ENCODE results near the gene SMAD6. TPM values are rescaled to one million over a fixed set of nuclear protein-coding genes. Genes with fewer than 3 reads are reported as not detected.

SMAD6 gene
- total RNA-seq, 2 donors from 2014 or later, result 14.0 to 25.4 TPM

DNA sequence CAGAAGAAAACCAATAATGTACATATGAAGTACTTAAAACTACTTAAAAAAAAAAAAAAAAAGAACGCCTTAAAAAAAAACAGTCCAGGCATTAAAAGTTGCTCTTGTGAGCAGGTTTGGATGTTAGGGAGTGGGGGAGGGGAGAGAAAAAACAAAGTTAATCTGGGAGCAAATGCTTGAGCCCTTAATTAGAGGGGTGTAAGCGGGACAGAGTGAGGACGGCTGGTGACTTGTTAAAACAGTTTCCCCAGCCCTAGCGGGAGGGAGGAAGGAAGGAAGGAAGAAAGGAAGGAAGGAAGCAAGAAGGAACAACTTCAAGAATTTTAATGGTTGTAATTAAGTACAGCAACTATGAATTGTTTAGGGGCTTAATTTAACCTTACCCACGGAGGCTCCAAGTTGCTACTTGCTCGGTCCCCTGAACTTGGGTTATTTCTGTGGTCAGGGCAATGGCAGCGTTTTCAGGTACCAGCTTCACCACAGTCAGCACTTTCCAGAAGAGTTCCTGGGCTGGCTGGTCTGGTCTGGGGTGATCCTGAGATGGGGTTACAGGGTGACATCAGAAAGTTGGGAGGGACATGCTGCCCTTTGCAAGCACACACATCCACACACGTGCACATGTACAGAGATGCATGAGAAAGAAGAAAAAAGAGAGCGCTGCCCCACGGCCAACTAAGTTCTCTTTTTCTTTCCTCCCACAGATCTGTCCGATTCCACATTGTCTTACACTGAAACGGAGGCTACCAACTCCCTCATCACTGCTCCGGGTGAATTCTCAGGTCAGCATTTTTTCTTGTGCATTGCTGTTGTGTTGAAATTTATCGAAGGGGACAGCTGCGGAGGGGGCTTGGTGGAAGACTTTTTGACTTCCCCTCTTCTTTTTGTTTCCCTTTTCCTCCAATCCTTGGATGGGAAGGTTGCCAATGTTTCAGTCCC, 14.0 kb downstream of the SMAD6 start:
- Histone ChIP-seq H3K36me3 (replicated peaks in 1 of 2; ENCODE audit: insufficient read depth in 1 of 2, low read depth in 2 of 2) (peaks cover 0 to 2% of the 10 kb centered on the region in 2 donors), H3K4me1 (peaks cover 18% of the 10 kb centered on the region), H3K9me3 (no peaks in the 10 kb centered on the region), H3K4me3 (no peak overlapping the region), H3K27me3 (no peaks in the 10 kb centered on the region), H3K27ac (peak overlapping the region in 1 of 4 donors; percentile 51)
- ATAC-seq (no peak), DNase-seq (peak in 1 of 4 donors; percentile 19)
- intact Hi-C loops (cut with DNase I), result no loop called here
- WGBS, 2 donors, result 72 to 81% methylated on average over 15 of the region's 15 CpGs
- TF ChIP-seq, protein P1, sequence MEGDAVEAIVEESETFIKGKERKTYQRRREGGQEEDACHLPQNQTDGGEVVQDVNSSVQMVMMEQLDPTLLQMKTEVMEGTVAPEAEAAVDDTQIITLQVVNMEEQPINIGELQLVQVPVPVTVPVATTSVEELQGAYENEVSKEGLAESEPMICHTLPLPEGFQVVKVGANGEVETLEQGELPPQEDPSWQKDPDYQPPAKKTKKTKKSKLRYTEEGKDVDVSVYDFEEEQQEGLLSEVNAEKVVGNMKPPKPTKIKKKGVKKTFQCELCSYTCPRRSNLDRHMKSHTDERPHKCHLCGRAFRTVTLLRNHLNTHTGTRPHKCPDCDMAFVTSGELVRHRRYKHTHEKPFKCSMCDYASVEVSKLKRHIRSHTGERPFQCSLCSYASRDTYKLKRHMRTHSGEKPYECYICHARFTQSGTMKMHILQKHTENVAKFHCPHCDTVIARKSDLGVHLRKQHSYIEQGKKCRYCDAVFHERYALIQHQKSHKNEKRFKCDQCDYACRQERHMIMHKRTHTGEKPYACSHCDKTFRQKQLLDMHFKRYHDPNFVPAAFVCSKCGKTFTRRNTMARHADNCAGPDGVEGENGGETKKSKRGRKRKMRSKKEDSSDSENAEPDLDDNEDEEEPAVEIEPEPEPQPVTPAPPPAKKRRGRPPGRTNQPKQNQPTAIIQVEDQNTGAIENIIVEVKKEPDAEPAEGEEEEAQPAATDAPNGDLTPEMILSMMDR (IDR thresholded peaks at IDR 0.05), result no peak
- no peak for TF ChIP-seq POLR2A (IDR thresholded peaks at IDR 0.05)

DNA sequence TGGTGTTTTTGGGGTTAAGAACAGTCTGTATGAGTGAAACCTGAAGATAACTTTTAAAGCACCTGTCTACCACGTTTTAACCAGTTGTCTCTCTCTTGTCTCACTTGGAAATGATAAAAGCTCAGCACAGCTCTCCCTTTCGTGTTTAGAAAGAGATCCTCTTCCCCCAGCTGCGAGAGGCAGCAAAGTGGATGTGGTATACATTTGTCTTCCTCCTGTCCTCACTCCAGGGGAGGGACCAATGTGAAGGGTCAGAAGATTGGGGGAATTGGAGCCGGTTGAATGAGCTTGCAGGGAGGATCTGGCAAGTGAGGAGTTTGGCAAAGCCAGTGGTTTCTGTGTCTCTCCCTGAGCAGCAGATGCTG, 14.6 kb downstream of the SMAD6 start:
- Histone ChIP-seq H3K4me3 (no peak overlapping the region), H3K9me3 (no peaks in the 10 kb centered on the region), H3K27me3 (no peaks in the 10 kb centered on the region), H3K27ac (no peak overlapping the region), H3K36me3 (replicated peaks in 1 of 2; ENCODE audit: insufficient read depth in 1 of 2, low read depth in 2 of 2) (peaks cover 0 to 2% of the 10 kb centered on the region in 2 donors), H3K4me1 (peaks cover 18% of the 10 kb centered on the region)
- no peak for TF ChIP-seq POLR2A (IDR thresholded peaks at IDR 0.05)
- TF ChIP-seq, protein P1 (IDR thresholded peaks at IDR 0.05), result no peak
- no peak for DNase-seq
- intact Hi-C loops (cut with DNase I), result no loop called here
- WGBS, 2 donors, result 63 to 74% methylated on average over 4 of the region's 4 CpGs
- no peak for ATAC-seq

DNA sequence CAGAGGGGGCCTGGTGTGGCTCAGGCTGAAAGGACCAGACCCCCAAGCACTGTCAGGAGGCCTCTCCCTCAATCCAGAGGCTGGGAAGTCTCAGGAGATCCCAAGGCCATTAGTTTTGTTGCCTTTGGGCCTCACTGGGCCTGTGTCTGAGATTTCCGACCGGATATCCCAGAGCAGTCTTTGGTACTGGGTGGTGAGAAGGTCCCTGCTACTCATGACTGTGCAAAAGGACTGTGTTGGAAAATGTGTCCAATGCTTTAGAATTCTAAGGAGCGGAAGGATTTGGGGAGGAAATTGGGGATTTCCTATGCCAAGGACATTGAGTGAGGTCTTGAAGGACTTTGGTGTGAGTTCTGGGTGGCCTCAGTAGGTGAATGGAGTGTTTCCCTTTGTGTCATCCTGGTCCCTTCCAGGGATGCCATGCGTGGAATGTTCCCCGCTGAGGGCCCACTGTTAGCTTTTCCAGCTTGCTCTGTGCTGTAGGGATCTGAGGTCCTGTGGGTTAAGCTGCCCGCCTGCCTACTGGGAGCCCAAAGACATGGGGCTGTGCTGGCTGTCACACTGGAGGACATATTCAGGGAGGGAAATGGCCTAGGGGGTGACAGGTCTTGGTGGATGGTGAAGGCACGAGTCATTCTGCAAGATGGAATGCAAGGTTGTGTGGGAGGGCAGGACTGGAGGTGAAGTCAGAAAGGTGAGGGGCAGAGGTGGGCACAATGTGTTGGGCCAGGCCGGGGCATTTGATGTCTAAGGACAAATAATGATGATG, 16.4 kb downstream of the SMAD6 start:
- H3K9me3 ChIP-seq, result no peaks in the 10 kb centered on the region
- ATAC-seq (peak; percentile 36), DNase-seq (no peak)
- H3K36me3 ChIP-seq (replicated peaks in 1 of 2; ENCODE audit: insufficient read depth in 1 of 2, low read depth in 2 of 2), result peaks cover 0 to 2% of the 10 kb centered on the region in 2 donors
- peaks cover 18% of the 10 kb centered on the region for H3K4me1 ChIP-seq
- 90 to 92% methylated on average over 8 of the region's 8 CpGs for WGBS, 2 donors
- no peak overlapping the region for H3K27ac ChIP-seq
- TF ChIP-seq, protein P1 (IDR thresholded peaks at IDR 0.05), result no peak
- TF ChIP-seq POLR2A (IDR thresholded peaks at IDR 0.05), result no peak
- H3K4me3 ChIP-seq, result no peak overlapping the region
- intact Hi-C loops (cut with DNase I), result no loop called here
- no peaks in the 10 kb centered on the region for H3K27me3 ChIP-seq

DNA sequence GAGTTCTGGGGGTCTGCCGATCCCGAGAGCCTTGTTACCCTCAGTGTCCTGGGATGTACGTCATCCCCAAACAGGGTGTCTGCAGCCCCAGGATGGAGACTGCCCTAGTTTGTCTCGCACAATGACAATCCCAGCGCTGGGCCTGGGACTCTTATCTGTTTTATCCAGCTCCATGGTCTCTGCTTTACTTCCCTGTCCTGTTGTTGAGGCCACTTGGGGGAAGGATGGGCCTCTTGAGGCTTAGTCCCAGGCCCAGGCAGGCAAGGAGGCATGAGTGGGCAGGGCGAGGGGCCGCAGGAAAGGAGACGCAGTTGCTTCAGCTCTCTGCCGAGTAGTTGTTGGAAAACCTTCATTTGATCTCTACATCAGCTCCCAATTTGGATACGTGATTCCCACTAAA, 17.4 kb downstream of the SMAD6 start:
- Histone ChIP-seq H3K36me3 (replicated peaks in 1 of 2; ENCODE audit: insufficient read depth in 1 of 2, low read depth in 2 of 2) (peaks cover 0 to 2% of the 10 kb centered on the region in 2 donors), H3K4me3 (no peak overlapping the region), H3K27ac (no peak overlapping the region), H3K9me3 (no peaks in the 10 kb centered on the region), H3K4me1 (peaks cover 13% of the 10 kb centered on the region), H3K27me3 (no peaks in the 10 kb centered on the region)
- DNase-seq (no peak), ATAC-seq (no peak)
- WGBS, 2 donors, result 85 to 94% methylated on average over 8 to 10 of the region's 10 CpGs
- no peak for TF ChIP-seq POLR2A (IDR thresholded peaks at IDR 0.05)
- TF ChIP-seq, protein P1 (IDR thresholded peaks at IDR 0.05), result no peak
- intact Hi-C loops (cut with DNase I), result no loop called here

All from body of pancreas (tissue), 4 donors.